ENCODE results near the gene KRTAP1-4. TPM values are rescaled to one million over a fixed set of nuclear protein-coding genes. Genes with fewer than 3 reads are reported as not detected.

The KRTAP1-4 gene
- total and polyA plus RNA-seq, 4 experiments from 2014 or later, result not detected

- Histone ChIP-seq H3K27ac (ENCODE audit: low read depth, low read length) (no peak overlapping the region), H3K36me3 (ENCODE audit: insufficient read depth, low read length) (no peaks in the 10 kb centered on the region), H3K9me3 (ENCODE audit: control insufficient read depth in 1 of 2, low read length in 2 of 2) (no peaks in the 10 kb centered on the region), H3K4me1 (ENCODE audit: insufficient read depth, low read length) (no peaks in the 10 kb centered on the region), H3K4me3 (ENCODE audit: low read length in 2 of 2) (no peak overlapping the region), H3K27me3 (ENCODE audit: insufficient read depth, low read length) (no peaks in the 10 kb centered on the region)
- no peak overlapping the region for H3K27ac Mint-ChIP-seq
- ChIA-PET POLR2A (ENCODE audit: partially characterized antibody) (no interaction called here), CTCF (ENCODE audit: partially characterized antibody) (no interaction called here)
- H3K27me3 Mint-ChIP-seq, result peaks cover 5 to 7% of the 10 kb centered on the region in 2 donors
- intact Hi-C loops (cut with micrococcal nuclease), result no loop called here
- no peak overlapping the region for H3K4me3 Mint-ChIP-seq
- no peak for DNase-seq
- H3K4me1 Mint-ChIP-seq, result no peaks in the 10 kb centered on the region
- H3K9me3 Mint-ChIP-seq, result peaks cover 0 to 2% (median 0%) of the 10 kb centered on the region in 8 donors
- no peaks in the 10 kb centered on the region for H3K36me3 Mint-ChIP-seq
These were observed 16.8 kb downstream of the KRTAP1-4 start for GRCh38 chr17:41013181-41013580.

- H3K4me3 Mint-ChIP-seq, result no peak overlapping the region
- no peak overlapping the region for H3K27ac Mint-ChIP-seq
- no peaks in the 10 kb centered on the region for H3K4me1 ChIP-seq (ENCODE audit: insufficient read depth, low read length)
- no peaks in the 10 kb centered on the region for H3K9me3 ChIP-seq (ENCODE audit: control insufficient read depth in 1 of 2, low read length in 2 of 2)
- POLR2A ChIA-PET (ENCODE audit: partially characterized antibody), result no interaction called here
- H3K4me1 Mint-ChIP-seq, result no peaks in the 10 kb centered on the region
- CTCF ChIA-PET (ENCODE audit: partially characterized antibody), result no interaction called here
- no peak overlapping the region for H3K4me3 ChIP-seq (ENCODE audit: low read length in 2 of 2)
- peaks cover 5 to 7% of the 10 kb centered on the region in 2 donors for H3K27me3 Mint-ChIP-seq
- no peaks in the 10 kb centered on the region for H3K36me3 Mint-ChIP-seq
- intact Hi-C loops (cut with micrococcal nuclease), result no loop called here
- H3K36me3 ChIP-seq (ENCODE audit: insufficient read depth, low read length), result no peaks in the 10 kb centered on the region
- peaks cover 0 to 2% (median 0%) of the 10 kb centered on the region in 8 donors for H3K9me3 Mint-ChIP-seq
- no peak overlapping the region for H3K27ac ChIP-seq (ENCODE audit: low read depth, low read length)
- no peak for DNase-seq
- no peaks in the 10 kb centered on the region for H3K27me3 ChIP-seq (ENCODE audit: insufficient read depth, low read length)
These were observed 17.5 kb downstream of the KRTAP1-4 start for GRCh38 chr17:41012326-41013120.

- Histone ChIP-seq H3K27ac (ENCODE audit: low read depth, low read length) (no peak overlapping the region), H3K4me3 (ENCODE audit: low read length in 2 of 2) (no peak overlapping the region), H3K4me1 (ENCODE audit: insufficient read depth, low read length) (no peaks in the 10 kb centered on the region), H3K9me3 (ENCODE audit: control insufficient read depth in 1 of 2, low read length in 2 of 2) (no peaks in the 10 kb centered on the region), H3K36me3 (ENCODE audit: insufficient read depth, low read length) (no peaks in the 10 kb centered on the region), H3K27me3 (ENCODE audit: insufficient read depth, low read length) (no peaks in the 10 kb centered on the region)
- H3K9me3 Mint-ChIP-seq, result no peaks in the 10 kb centered on the region
- intact Hi-C loops (cut with micrococcal nuclease), result no loop called here
- no peak for DNase-seq
- CTCF ChIA-PET (ENCODE audit: partially characterized antibody), result no interaction called here
- no peaks in the 10 kb centered on the region for H3K36me3 Mint-ChIP-seq
- H3K27me3 Mint-ChIP-seq, result peaks cover 1 to 7% of the 10 kb centered on the region in 2 donors
- H3K4me1 Mint-ChIP-seq, result no peaks in the 10 kb centered on the region
- POLR2A ChIA-PET (ENCODE audit: partially characterized antibody), result no interaction called here
- no peak overlapping the region for H3K27ac Mint-ChIP-seq
- H3K4me3 Mint-ChIP-seq, result no peak overlapping the region
These were observed 19.6 kb downstream of the KRTAP1-4 start for GRCh38 chr17:41010441-41010840.

GRCh38 chr17:41009936-41010335, 20.1 kb downstream of the KRTAP1-4 start:
- intact Hi-C loops (cut with micrococcal nuclease), result no loop called here

GRCh38 chr17:41009301-41009760, 20.7 kb downstream of the KRTAP1-4 start:
- ChIA-PET CTCF (ENCODE audit: partially characterized antibody) (no interaction called here), POLR2A (ENCODE audit: partially characterized antibody) (no interaction called here)

More at GRCh38 chr17:41009936-41010335, 20.1 kb downstream of the KRTAP1-4 start:
- Histone ChIP-seq H3K4me3 (ENCODE audit: low read length in 2 of 2) (no peak overlapping the region), H3K4me1 (ENCODE audit: insufficient read depth, low read length) (no peaks in the 10 kb centered on the region), H3K27ac (ENCODE audit: low read depth, low read length) (no peak overlapping the region), H3K9me3 (ENCODE audit: control insufficient read depth in 1 of 2, low read length in 2 of 2) (no peaks in the 10 kb centered on the region), H3K36me3 (ENCODE audit: insufficient read depth, low read length) (no peaks in the 10 kb centered on the region), H3K27me3 (ENCODE audit: insufficient read depth, low read length) (no peaks in the 10 kb centered on the region)
- Mint-ChIP-seq H3K4me3 (no peak overlapping the region), H3K36me3 (no peaks in the 10 kb centered on the region), H3K27me3 (peaks cover under 1 to 4% of the 10 kb centered on the region in 2 donors), H3K4me1 (no peaks in the 10 kb centered on the region), H3K9me3 (no peaks in the 10 kb centered on the region), H3K27ac (no peak overlapping the region)
- no peak for DNase-seq
- CTCF ChIA-PET (ENCODE audit: partially characterized antibody), result no interaction called here
- POLR2A ChIA-PET (ENCODE audit: partially characterized antibody), result no interaction called here

GRCh38 chr17:41008811-41009210, 21.2 kb downstream of the KRTAP1-4 start, which contains the start of gene KRTAP3-1:
Gene KRTAP3-1 (minus strand): TSS chr17:41009128. CDS start chr17:41009074, 54 bp downstream.
- H3K9me3 Mint-ChIP-seq, result no peaks in the 10 kb centered on the region
- H3K9me3 ChIP-seq (ENCODE audit: control insufficient read depth in 1 of 2, low read length in 2 of 2), result no peaks in the 10 kb centered on the region
- no peaks in the 10 kb centered on the region for H3K27me3 ChIP-seq (ENCODE audit: insufficient read depth, low read length)
- H3K27ac Mint-ChIP-seq, result no peak within 1 kb of the TSS
- POLR2A ChIA-PET (ENCODE audit: partially characterized antibody), result no interaction called here
- H3K4me1 Mint-ChIP-seq, result no peaks in the 10 kb centered on the region
- H3K36me3 ChIP-seq (ENCODE audit: insufficient read depth, low read length), result no peaks in the 10 kb centered on the region
- H3K36me3 Mint-ChIP-seq, result no peaks in the 10 kb centered on the region
- H3K27ac ChIP-seq (ENCODE audit: low read depth, low read length), result no peak within 1 kb of the TSS
- H3K4me3 ChIP-seq (ENCODE audit: low read length in 2 of 2), result no peak within 1 kb of the TSS
- peaks cover 5 to 6% of the 10 kb centered on the region in 2 donors for H3K27me3 Mint-ChIP-seq
- H3K4me3 Mint-ChIP-seq, result no peak within 1 kb of the TSS
- CTCF ChIA-PET (ENCODE audit: partially characterized antibody), result no interaction called here
- H3K4me1 ChIP-seq (ENCODE audit: insufficient read depth, low read length), result no peaks in the 10 kb centered on the region
- DNase-seq, result no peak
- intact Hi-C loops (cut with micrococcal nuclease), result no loop called here

More at GRCh38 chr17:41009301-41009760, 20.7 kb downstream of the KRTAP1-4 start:
- Mint-ChIP-seq H3K36me3 (no peaks in the 10 kb centered on the region), H3K4me1 (no peaks in the 10 kb centered on the region), H3K27ac (no peak overlapping the region), H3K27me3 (peaks cover 2 to 4% of the 10 kb centered on the region in 2 donors), H3K4me3 (no peak overlapping the region), H3K9me3 (no peaks in the 10 kb centered on the region)
- Histone ChIP-seq H3K4me1 (ENCODE audit: insufficient read depth, low read length) (no peaks in the 10 kb centered on the region), H3K36me3 (ENCODE audit: insufficient read depth, low read length) (no peaks in the 10 kb centered on the region), H3K27ac (ENCODE audit: low read depth, low read length) (no peak overlapping the region), H3K4me3 (ENCODE audit: low read length in 2 of 2) (no peak overlapping the region), H3K27me3 (ENCODE audit: insufficient read depth, low read length) (no peaks in the 10 kb centered on the region), H3K9me3 (ENCODE audit: control insufficient read depth in 1 of 2, low read length in 2 of 2) (no peaks in the 10 kb centered on the region)
- no peak for DNase-seq
- intact Hi-C loops (cut with micrococcal nuclease), result no loop called here

- Mint-ChIP-seq H3K9me3 (no peaks in the 10 kb centered on the region), H3K4me1 (no peaks in the 10 kb centered on the region), H3K27ac (no peak overlapping the region), H3K4me3 (no peak overlapping the region), H3K36me3 (no peaks in the 10 kb centered on the region), H3K27me3 (peaks cover 18 to 19% of the 10 kb centered on the region in 2 donors)
- no peak for DNase-seq
- Histone ChIP-seq H3K4me1 (ENCODE audit: insufficient read depth, low read length) (no peaks in the 10 kb centered on the region), H3K36me3 (ENCODE audit: insufficient read depth, low read length) (no peaks in the 10 kb centered on the region), H3K9me3 (ENCODE audit: control insufficient read depth in 1 of 2, low read length in 2 of 2) (no peaks in the 10 kb centered on the region), H3K27ac (ENCODE audit: low read depth, low read length) (no peak overlapping the region), H3K4me3 (ENCODE audit: low read length in 2 of 2) (no peak overlapping the region), H3K27me3 (ENCODE audit: insufficient read depth, low read length) (no peaks in the 10 kb centered on the region)
- CTCF ChIA-PET (ENCODE audit: partially characterized antibody), result no interaction called here
- POLR2A ChIA-PET (ENCODE audit: partially characterized antibody), result no interaction called here
- intact Hi-C loops (cut with micrococcal nuclease), result no loop called here
These were observed 25.6 kb downstream of the KRTAP1-4 start for GRCh38 chr17:41004397-41004796.
